ENCODE data around the gene LIN37. TPM values are rescaled to one million over a fixed set of nuclear protein-coding genes. Genes with fewer than 3 reads are reported as not detected.

The LIN37 gene
- total and polyA plus RNA-seq, 2 of the 13 experiments (the other 11 are each of a cell fraction or from before 2014, with no cell fraction given): 6.3 to 8.7 TPM

GRCh38 chr19:35708391-35708790, 40.0 kb upstream of the LIN37 start:
- Histone ChIP-seq H3K4me1 (ENCODE audit: insufficient read depth, low read length) (0 out of 2 replicates have a peak, but pooled peaks cover under 1% of the 10 kb centered on the region), H2AFZ (ENCODE audit: low read length) (no peak overlapping the region), H3K27ac (ENCODE audit: extremely low read length, insufficient read depth, low read length) (no peak overlapping the region), H3K9ac (ENCODE audit: insufficient read depth, low read depth, low read length) (no peak overlapping the region), H3K4me2 (ENCODE audit: low read depth, low read length) (no peak overlapping the region), H3K4me3 (replicated peaks in 1 of 3; ENCODE audit: insufficient read depth in 1 of 3, low read depth in 2 of 3, low read length in 3 of 3) (no peak overlapping the region), H3K9me3 (ENCODE audit: low read length) (no peaks in the 10 kb centered on the region), H4K20me1 (ENCODE audit: insufficient read depth, low read length) (no peaks in the 10 kb centered on the region), H3K36me3 (replicated peaks in 1 of 2; ENCODE audit: control insufficient read depth in 1 of 2, insufficient read depth in 2 of 2, low read length in 2 of 2) (no peaks in the 10 kb centered on the region), H3K79me2 (ENCODE audit: insufficient read depth, low read length) (no peaks in the 10 kb centered on the region), H3K27me3 (ENCODE audit: control insufficient read depth in 1 of 2, insufficient read depth in 2 of 2, low read length in 2 of 2) (no peaks in the 10 kb centered on the region; a peak in 1 of 5 replicates)
- WGBS (ENCODE audit: low lambda C conversion rate): 67% methylated on average over 1 of the region's 1 CpG
- TF ChIP-seq ELF1 (CRISPR knock-in tag; IDR thresholded peaks at IDR 0.05) (no peak), RAD21 (CRISPR knock-in tag; IDR thresholded peaks at IDR 0.05) (no peak), ZNF550 (CRISPR knock-in tag; IDR thresholded peaks at IDR 0.05; ENCODE audit: borderline replicate concordance) (no peak), TARDBP (CRISPR knock-in tag; IDR thresholded peaks at IDR 0.05) (no peak), RARA (CRISPR knock-in tag; IDR thresholded peaks at IDR 0.05) (no peak), HDAC1 (CRISPR knock-in tag; IDR thresholded peaks at IDR 0.05) (no peak), TBX3 (IDR thresholded peaks at IDR 0.05; ENCODE audit: borderline replicate concordance) (no peak), ZNF318 (CRISPR knock-in tag; IDR thresholded peaks at IDR 0.05) (no peak)
- FAIRE-seq (no peak), ATAC-seq (no peak), DNase-seq (ENCODE audit: low spot score) (no peak)
- ChIA-PET CTCF (ENCODE audit: low intra/inter-chr PET ratio, low total read pairs) (interaction anchor here (1.1 kb wide), 1 partner anchor 153 kb away, joined by 3 read pairs; no protein-coding TSS in a partner anchor), POLR2A (no interaction called here)
- in situ Hi-C loops (cut with HindIII; ENCODE audit: extremely low pct_ligation_motif_present, low pct_unique_long_range_greater_than_20kb): no loop called here
- intact Hi-C loops (cut with micrococcal nuclease; ENCODE audit: unreplicated experiment): no loop called here
- BruUV-seq (replicated peaks): no TSS peak
